Activated naive CD8-positive, alpha-beta T cell (primary cell): Measurements from ENCODE around the gene TAS1R2.

Source experiments
- H3K27ac Mint-ChIP-seq: one replicate; pipeline ENCODE4 v1.8.0; 2021; ENCODE audit warnings: mixed read lengths
- H3K27me3 Mint-ChIP-seq: one replicate; pipeline ENCODE4 v1.8.0; 2021; ENCODE audit warnings: mixed read lengths
- H3K36me3 Mint-ChIP-seq: one replicate; pipeline ENCODE4 v1.8.0; 2021; ENCODE audit warnings: mixed read lengths
- H3K4me1 Mint-ChIP-seq: one replicate; pipeline ENCODE4 v1.8.0; 2021; ENCODE audit warnings: low read depth, mixed read lengths
- H3K4me3 Mint-ChIP-seq: one replicate; pipeline ENCODE4 v1.8.0; 2021; ENCODE audit warnings: mild to moderate bottlenecking, mixed read lengths
- H3K9me3 Mint-ChIP-seq: one replicate; pipeline ENCODE4 v1.8.0; 2021; ENCODE audit warnings: low read depth, mixed read lengths

TAS1R2 gene

GRCh38 chr1:18809953-18810899, 49.2 kb downstream of the TAS1R2 start:
- Mint-ChIP-seq H3K4me1 (no peaks in the 10 kb centered on the region), H3K9me3 (no peaks in the 10 kb centered on the region), H3K27me3 (peaks cover 10% of the 10 kb centered on the region), H3K36me3 (no peaks in the 10 kb centered on the region), H3K27ac (no peak overlapping the region), H3K4me3 (no peak overlapping the region)

GRCh38 chr1:18808550-18808949, 50.9 kb downstream of the TAS1R2 start:
- no peaks in the 10 kb centered on the region for H3K36me3 Mint-ChIP-seq
- H3K4me3 Mint-ChIP-seq: no peak overlapping the region
- H3K27ac Mint-ChIP-seq: no peak overlapping the region
- peaks cover 11% of the 10 kb centered on the region for H3K27me3 Mint-ChIP-seq
- H3K4me1 Mint-ChIP-seq: no peaks in the 10 kb centered on the region
- H3K9me3 Mint-ChIP-seq: no peaks in the 10 kb centered on the region

- no peak overlapping the region for H3K4me3 Mint-ChIP-seq
- H3K27ac Mint-ChIP-seq: no peak overlapping the region
- H3K4me1 Mint-ChIP-seq: no peaks in the 10 kb centered on the region
- peaks cover 10% of the 10 kb centered on the region for H3K27me3 Mint-ChIP-seq
- H3K36me3 Mint-ChIP-seq: no peaks in the 10 kb centered on the region
- no peaks in the 10 kb centered on the region for H3K9me3 Mint-ChIP-seq
These were observed 52.0 kb downstream of the TAS1R2 start for GRCh38 chr1:18807334-18808063.

- Mint-ChIP-seq H3K4me3 (no peak overlapping the region), H3K27me3 (peaks cover 9% of the 10 kb centered on the region), H3K4me1 (no peaks in the 10 kb centered on the region), H3K27ac (no peak overlapping the region), H3K9me3 (no peaks in the 10 kb centered on the region), H3K36me3 (no peaks in the 10 kb centered on the region)
These were observed 53.3 kb downstream of the TAS1R2 start for GRCh38 chr1:18805925-18806849.

- Mint-ChIP-seq H3K36me3 (no peaks in the 10 kb centered on the region), H3K4me1 (no peaks in the 10 kb centered on the region), H3K27ac (no peak overlapping the region), H3K4me3 (no peak overlapping the region), H3K27me3 (peaks cover 9% of the 10 kb centered on the region), H3K9me3 (no peaks in the 10 kb centered on the region)
These were observed 54.1 kb downstream of the TAS1R2 start for GRCh38 chr1:18805150-18805879.

- peaks cover 9% of the 10 kb centered on the region for H3K27me3 Mint-ChIP-seq
- H3K9me3 Mint-ChIP-seq: no peaks in the 10 kb centered on the region
- H3K4me3 Mint-ChIP-seq: no peak overlapping the region
- no peaks in the 10 kb centered on the region for H3K4me1 Mint-ChIP-seq
- no peak overlapping the region for H3K27ac Mint-ChIP-seq
- H3K36me3 Mint-ChIP-seq: no peaks in the 10 kb centered on the region
These were observed 55.6 kb downstream of the TAS1R2 start for GRCh38 chr1:18803851-18804250.

GRCh38 chr1:18803151-18803791, 56.2 kb downstream of the TAS1R2 start:
- Mint-ChIP-seq H3K36me3 (no peaks in the 10 kb centered on the region), H3K27me3 (peaks cover 9% of the 10 kb centered on the region), H3K9me3 (no peaks in the 10 kb centered on the region), H3K4me3 (no peak overlapping the region), H3K27ac (no peak overlapping the region), H3K4me1 (no peaks in the 10 kb centered on the region)

- Mint-ChIP-seq H3K36me3 (no peaks in the 10 kb centered on the region), H3K27ac (no peak overlapping the region), H3K9me3 (no peaks in the 10 kb centered on the region), H3K4me1 (no peaks in the 10 kb centered on the region), H3K27me3 (peaks cover 5% of the 10 kb centered on the region), H3K4me3 (no peak overlapping the region)
These were observed 57.2 kb downstream of the TAS1R2 start for GRCh38 chr1:18802231-18802630.

GRCh38 chr1:18800258-18800657, 59.2 kb downstream of the TAS1R2 start:
- H3K27me3 Mint-ChIP-seq: peaks cover 4% of the 10 kb centered on the region
- H3K27ac Mint-ChIP-seq: no peak overlapping the region
- H3K4me3 Mint-ChIP-seq: no peak overlapping the region
- no peaks in the 10 kb centered on the region for H3K4me1 Mint-ChIP-seq
- no peaks in the 10 kb centered on the region for H3K9me3 Mint-ChIP-seq
- no peaks in the 10 kb centered on the region for H3K36me3 Mint-ChIP-seq

- no peak overlapping the region for H3K4me3 Mint-ChIP-seq
These were observed 60.0 kb downstream of the TAS1R2 start for GRCh38 chr1:18799454-18799853.

GRCh38 chr1:18798946-18799345, 60.5 kb downstream of the TAS1R2 start:
- no peak overlapping the region for H3K4me3 Mint-ChIP-seq
- no peak overlapping the region for H3K27ac Mint-ChIP-seq
- no peaks in the 10 kb centered on the region for H3K9me3 Mint-ChIP-seq
- H3K36me3 Mint-ChIP-seq: no peaks in the 10 kb centered on the region
- H3K4me1 Mint-ChIP-seq: no peaks in the 10 kb centered on the region
- peaks cover 4% of the 10 kb centered on the region for H3K27me3 Mint-ChIP-seq

More at GRCh38 chr1:18799454-18799853, 60.0 kb downstream of the TAS1R2 start:
- H3K36me3 Mint-ChIP-seq: no peaks in the 10 kb centered on the region
- H3K4me1 Mint-ChIP-seq: no peaks in the 10 kb centered on the region
- no peaks in the 10 kb centered on the region for H3K9me3 Mint-ChIP-seq
- no peak overlapping the region for H3K27ac Mint-ChIP-seq
- peaks cover under 1% of the 10 kb centered on the region for H3K27me3 Mint-ChIP-seq

- Mint-ChIP-seq H3K27me3 (peaks cover 8% of the 10 kb centered on the region), H3K4me3 (no peak overlapping the region), H3K27ac (no peak overlapping the region), H3K9me3 (no peaks in the 10 kb centered on the region), H3K36me3 (no peaks in the 10 kb centered on the region), H3K4me1 (no peaks in the 10 kb centered on the region)
These were observed 60.9 kb downstream of the TAS1R2 start for GRCh38 chr1:18798533-18798932.

GRCh38 chr1:18796950-18797349, 62.5 kb downstream of the TAS1R2 start:
- Mint-ChIP-seq H3K9me3 (no peaks in the 10 kb centered on the region), H3K4me3 (no peak overlapping the region), H3K4me1 (no peaks in the 10 kb centered on the region), H3K27me3 (peaks cover 16% of the 10 kb centered on the region), H3K36me3 (no peaks in the 10 kb centered on the region), H3K27ac (no peak overlapping the region)
